Astrocyte (in vitro differentiated cells and primary cell): ENCODE results near the gene ATOH7. TPM values are rescaled to one million over a fixed set of nuclear protein-coding genes. Genes with fewer than 3 reads are reported as not detected.
"Not testable (repeated sequence)": the region's sequence is repeated elsewhere in the genome, so short reads cannot be mapped to it uniquely, and the experiment has no call there.

Experiments used
- DNase-seq: peaks from one replicate; pipeline ENCODE4 v3.0.0-alpha.2; 2010; ENCODE audit warnings: low read depth
- FAIRE-seq: peaks from 2 replicates; lab custom pipeline; 2011; peaks lifted over from hg19 to GRCh38; lab: Jason Lieb, UNC
- H2AFZ ChIP-seq: 2 replicates; pipeline ENCODE4 v1.6.0; 2012; ENCODE audit warnings: low read depth, low read length, inconsistent platforms
- H3K27ac ChIP-seq: 2 replicates; pipeline ENCODE4 v1.5.1; 2011; ENCODE audit warnings: low read depth, low read length, inconsistent platforms
- H3K27me3 ChIP-seq: 2 replicates; pipeline ENCODE4 v1.6.0; 2011; ENCODE audit warnings: low read length, inconsistent platforms; ENCODE audit not compliant: insufficient read depth
- H3K36me3 ChIP-seq: 2 replicates; pipeline ENCODE4 v1.5.1; 2011; ENCODE audit warnings: low read length, inconsistent platforms; ENCODE audit not compliant: insufficient read depth
- H3K4me1 ChIP-seq: 2 replicates; pipeline ENCODE4 v1.5.1; 2011; ENCODE audit warnings: low read length, inconsistent platforms; ENCODE audit not compliant: insufficient read depth
- H3K4me2 ChIP-seq: 2 replicates; pipeline ENCODE4 v1.6.0; 2012; ENCODE audit warnings: low read length, inconsistent platforms
- H3K4me3 ChIP-seq: 2 replicates; pipeline ENCODE4 v1.5.1; 2011; ENCODE audit warnings: low read depth, mild to moderate bottlenecking, low read length, inconsistent platforms; ENCODE audit not compliant: insufficient read depth
- H3K79me2 ChIP-seq: 2 replicates; pipeline ENCODE4 v1.6.0; 2012; ENCODE audit warnings: mild to moderate bottlenecking, low read length, inconsistent platforms; ENCODE audit not compliant: insufficient read depth
- H3K9ac ChIP-seq: 2 replicates; pipeline ENCODE4 v1.6.0; 2012; ENCODE audit warnings: mild to moderate bottlenecking, low read length, inconsistent platforms
- H3K9me3 ChIP-seq: 2 replicates; pipeline ENCODE4 v1.5.1; 2012; ENCODE audit warnings: low read depth, mild to moderate bottlenecking, low read length, inconsistent platforms; ENCODE audit not compliant: insufficient read depth
- H4K20me1 ChIP-seq: 2 replicates; pipeline ENCODE4 v1.6.0; 2012; ENCODE audit warnings: low read length, inconsistent platforms; ENCODE audit not compliant: insufficient read depth
- H3K27ac Mint-ChIP-seq: one replicate; pipeline ENCODE4 v1.8.0; 2021; ENCODE audit warnings: mild to moderate bottlenecking, mixed read lengths; ENCODE audit not compliant: unreplicated experiment
- H3K27me3 Mint-ChIP-seq: one replicate; pipeline ENCODE4 v1.8.0; 2021; ENCODE audit warnings: low read depth, mixed read lengths; ENCODE audit not compliant: unreplicated experiment
- H3K36me3 Mint-ChIP-seq: one replicate; pipeline ENCODE4 v1.8.0; 2021; ENCODE audit warnings: low read depth, mixed read lengths; ENCODE audit not compliant: unreplicated experiment
- H3K4me1 Mint-ChIP-seq: one replicate; pipeline ENCODE4 v1.8.0; 2021; ENCODE audit warnings: low read depth, mixed read lengths; ENCODE audit not compliant: unreplicated experiment
- H3K4me3 Mint-ChIP-seq: one replicate; pipeline ENCODE4 v1.8.0; 2021; ENCODE audit warnings: mild to moderate bottlenecking, moderate library complexity, mixed read lengths; ENCODE audit not compliant: unreplicated experiment
- H3K9me3 Mint-ChIP-seq: one replicate; pipeline ENCODE4 v1.8.0; 2021; ENCODE audit warnings: mild to moderate bottlenecking, mixed read lengths; ENCODE audit not compliant: unreplicated experiment
- CTCF ChIP-seq: IDR thresholded peaks from 2 replicates; pipeline ENCODE4 v1.5.1; 2011; ENCODE audit warnings: low read depth, mild to moderate bottlenecking, inconsistent platforms, low read length, moderate library complexity; ENCODE audit not compliant: insufficient read depth
- EZH2 ChIP-seq: IDR thresholded peaks from 2 replicates; pipeline ENCODE4 v1.6.1; 2012; ENCODE audit warnings: mild to moderate bottlenecking, low read length, inconsistent platforms; ENCODE audit not compliant: insufficient read depth
- total RNA-seq: library from RNA; stranded (reverse); gene quantifications from 2 replicates; pipeline ENCODE4 v1.2.1, GENCODE V29; 2021

The ATOH7 gene
- total RNA-seq, 1 donor from 2014 or later = not detected

- Histone ChIP-seq H4K20me1 (no peaks in the 10 kb centered on the region), H3K27me3 (no peaks in the 10 kb centered on the region), H2AFZ (no peak overlapping the region), H3K9ac (no peak overlapping the region), H3K79me2 (no peaks in the 10 kb centered on the region), H3K4me2 (no peak overlapping the region), H3K27ac (no peak overlapping the region), H3K4me1 (no peaks in the 10 kb centered on the region), H3K4me3 (no peak overlapping the region), H3K9me3 (no peaks in the 10 kb centered on the region), H3K36me3 (no peaks in the 10 kb centered on the region)
- Mint-ChIP-seq H3K9me3 (no peaks in the 10 kb centered on the region), H3K4me1 (no peaks in the 10 kb centered on the region), H3K36me3 (no peaks in the 10 kb centered on the region), H3K4me3 (no peak overlapping the region), H3K27me3 (no peaks in the 10 kb centered on the region), H3K27ac (no peak overlapping the region)
- TF ChIP-seq EZH2 (no peak), CTCF (no peak)
- DNase-seq (no peak), FAIRE-seq (no peak)
Measured at GRCh38 chr10:68196701-68197100, 35.2 kb downstream of the ATOH7 start.

- not testable (repeated sequence) for FAIRE-seq, H3K4me1 Mint-ChIP-seq, H3K4me2 ChIP-seq, H3K36me3 ChIP-seq, H3K79me2 ChIP-seq, DNase-seq, H3K27me3 ChIP-seq, H3K9me3 ChIP-seq, H3K36me3 Mint-ChIP-seq, H3K27ac ChIP-seq, H3K4me3 Mint-ChIP-seq, H3K27ac Mint-ChIP-seq, H3K9me3 Mint-ChIP-seq, H3K27me3 Mint-ChIP-seq, H3K4me1 ChIP-seq, H3K9ac ChIP-seq, H3K4me3 ChIP-seq, H4K20me1 ChIP-seq, H2AFZ ChIP-seq
Measured at GRCh38 chr10:68195776-68196175, 36.1 kb downstream of the ATOH7 start.

GRCh38 chr10:68194290-68194689 is 37.6 kb downstream of the ATOH7 start:
- Mint-ChIP-seq H3K27me3 (no peaks in the 10 kb centered on the region), H3K9me3 (no peaks in the 10 kb centered on the region), H3K4me3 (no peak overlapping the region), H3K4me1 (peaks cover 4% of the 10 kb centered on the region), H3K27ac (no peak overlapping the region), H3K36me3 (no peaks in the 10 kb centered on the region)
- Histone ChIP-seq H3K79me2 (no peaks in the 10 kb centered on the region), H3K4me2 (no peak overlapping the region), H4K20me1 (no peaks in the 10 kb centered on the region), H3K4me3 (no peak overlapping the region), H3K27ac (no peak overlapping the region), H2AFZ (no peak overlapping the region), H3K36me3 (no peaks in the 10 kb centered on the region), H3K9me3 (no peaks in the 10 kb centered on the region), H3K4me1 (no peaks in the 10 kb centered on the region), H3K27me3 (no peaks in the 10 kb centered on the region), H3K9ac (no peak overlapping the region)
- TF ChIP-seq EZH2 = no peak
- TF ChIP-seq CTCF = no peak
- no peak for DNase-seq
- no peak for FAIRE-seq
